HG03108 (cell line): ENCODE results near the gene DOCK4.

Experiments used
- ATAC-seq: cut with Tn5 transposase; IDR thresholded peaks from one replicate; pipeline ENCODE4 v1.9.1; 2021; ENCODE audit warnings: moderate library complexity; ENCODE audit not compliant: unreplicated experiment

Gene DOCK4

GRCh38 chr7:112193915-112194502 lies 12.2 kb downstream of the DOCK4 start:
- no peak for ATAC-seq

- ATAC-seq, result no peak
Observed at GRCh38 chr7:112192236-112193154, 13.7 kb downstream of the DOCK4 start.

GRCh38 chr7:112190120-112190519 lies 16.1 kb downstream of the DOCK4 start:
- ATAC-seq, result no peak

GRCh38 chr7:112189691-112190090 lies 16.5 kb downstream of the DOCK4 start:
- no peak for ATAC-seq

GRCh38 chr7:112188257-112188656 lies 17.9 kb downstream of the DOCK4 start:
- ATAC-seq, result no peak

GRCh38 chr7:112186300-112186699 lies 19.9 kb downstream of the DOCK4 start:
- ATAC-seq, result no peak

GRCh38 chr7:112185005-112185834 lies 21.0 kb downstream of the DOCK4 start:
- no peak for ATAC-seq

GRCh38 chr7:112184455-112184854 lies 21.7 kb downstream of the DOCK4 start:
- no peak for ATAC-seq

GRCh38 chr7:112183266-112183665 lies 22.9 kb downstream of the DOCK4 start:
- ATAC-seq, result no peak

- no peak for ATAC-seq
Observed at GRCh38 chr7:112182749-112183148, 23.4 kb downstream of the DOCK4 start.

- no peak for ATAC-seq
Observed at GRCh38 chr7:112180223-112180622, 26.0 kb downstream of the DOCK4 start.

- no peak for ATAC-seq
Observed at GRCh38 chr7:112176693-112177415, 29.3 kb downstream of the DOCK4 start.

GRCh38 chr7:112176241-112176640 lies 30.0 kb downstream of the DOCK4 start:
- ATAC-seq, result no peak

- no peak for ATAC-seq
Observed at GRCh38 chr7:112174192-112174591, 32.0 kb downstream of the DOCK4 start.

GRCh38 chr7:112173568-112173905 lies 32.7 kb downstream of the DOCK4 start:
- ATAC-seq, result no peak

GRCh38 chr7:112172870-112173567 lies 33.2 kb downstream of the DOCK4 start:
- no peak for ATAC-seq

GRCh38 chr7:112171673-112172072 lies 34.5 kb downstream of the DOCK4 start:
- no peak for ATAC-seq

GRCh38 chr7:112168915-112169314 lies 37.3 kb downstream of the DOCK4 start:
- no peak for ATAC-seq

GRCh38 chr7:112167147-112167546 lies 39.1 kb downstream of the DOCK4 start:
- ATAC-seq, result no peak

GRCh38 chr7:112162784-112163506 lies 43.3 kb downstream of the DOCK4 start:
- ATAC-seq, result no peak
